HG02759 (cell line): Measurements from ENCODE around the gene PGR.

Experiments
- ATAC-seq: cut with Tn5 transposase; IDR thresholded peaks from one replicate; pipeline ENCODE4 v1.9.1; 2021; ENCODE audit warnings: mild to moderate bottlenecking, moderate library complexity; ENCODE audit not compliant: unreplicated experiment

Gene PGR

GRCh38 chr11:101083335-101083734 lies 46.3 kb downstream of the PGR start:
- ATAC-seq, result no peak

GRCh38 chr11:101082813-101083212 lies 46.8 kb downstream of the PGR start:
- ATAC-seq, result no peak

- no peak for ATAC-seq
Measured at GRCh38 chr11:101063706-101064105, 65.9 kb downstream of the PGR start.

GRCh38 chr11:101061606-101062005 lies 68.0 kb downstream of the PGR start:
- ATAC-seq, result no peak

- no peak for ATAC-seq
Measured at GRCh38 chr11:101059331-101059730, 70.3 kb downstream of the PGR start.

GRCh38 chr11:101053492-101053891 lies 76.1 kb downstream of the PGR start:
- no peak for ATAC-seq

- ATAC-seq, result no peak
Measured at GRCh38 chr11:101051677-101052076, 77.9 kb downstream of the PGR start.

GRCh38 chr11:101049813-101050212 lies 79.8 kb downstream of the PGR start:
- no peak for ATAC-seq

- ATAC-seq, result no peak
Measured at GRCh38 chr11:101049123-101049522, 80.5 kb downstream of the PGR start.

GRCh38 chr11:101048479-101048878 lies 81.1 kb downstream of the PGR start:
- no peak for ATAC-seq

- ATAC-seq, result no peak
Measured at GRCh38 chr11:101046947-101047346, 82.7 kb downstream of the PGR start.

GRCh38 chr11:101045415-101045814 lies 84.2 kb downstream of the PGR start:
- no peak for ATAC-seq

GRCh38 chr11:101043940-101044339 lies 85.7 kb downstream of the PGR start:
- no peak for ATAC-seq

- no peak for ATAC-seq
Measured at GRCh38 chr11:101035872-101036271, 93.7 kb downstream of the PGR start.

- no peak for ATAC-seq
Measured at GRCh38 chr11:101034076-101034475, 95.5 kb downstream of the PGR start.

- ATAC-seq, result no peak
Measured at GRCh38 chr11:101032991-101033390, 96.6 kb downstream of the PGR start.

GRCh38 chr11:101031713-101032112 lies 97.9 kb downstream of the PGR start:
- no peak for ATAC-seq

- ATAC-seq, result no peak
Measured at GRCh38 chr11:101030692-101031091, 98.9 kb downstream of the PGR start.

GRCh38 chr11:101030015-101030414 lies 99.6 kb downstream of the PGR start:
- no peak for ATAC-seq

- ATAC-seq, result no peak
Measured at GRCh38 chr11:101028644-101029043, 101.0 kb downstream of the PGR start.

GRCh38 chr11:101022256-101022655 lies 107.4 kb downstream of the PGR start:
- ATAC-seq, result no peak

GRCh38 chr11:101019870-101020269 lies 109.7 kb downstream of the PGR start:
- no peak for ATAC-seq

GRCh38 chr11:101014600-101015285 lies 114.9 kb downstream of the PGR start:
- ATAC-seq, result no peak
